Adrenal gland (tissue), 12 donors: Measurements from ENCODE around the gene NR2F1. TPM values are rescaled to one million over a fixed set of nuclear protein-coding genes. Genes with fewer than 3 reads are reported as not detected.

Source experiments
- DNase-seq, 7 donors: peaks; one replicate each; pipeline ENCODE4 v3.0.0-alpha.2; 2019 to 2020
- H3K27ac ChIP-seq, 5 donors: fragments of 200-600 bp; sonication (generic) in 4 of 5; 1 replicate in 3 of 5; 2 replicates in 2 of 5; pipeline versions ENCODE4 v1.5.1 to v1.8.0; 2016 to 2020; ENCODE audit warnings: mild to moderate bottlenecking in 1 of 5
- H3K27me3 ChIP-seq: fragments of 200-600 bp; 2 replicates; pipeline ENCODE4 v1.8.0; 2021
- H3K36me3 ChIP-seq, 2 donors: fragments of 200-600 bp; replicated peaks in 1 of 2; 1 replicate in 1 of 2; 2 replicates in 1 of 2; pipeline versions ENCODE4 v1.5.1 to v1.8.0; 2018 to 2022
- H3K4me1 ChIP-seq, 2 donors: fragments of 200-600 bp; replicated peaks in 1 of 2; 1 replicate in 1 of 2; 2 replicates in 1 of 2; pipeline versions ENCODE4 v1.5.1 to v1.8.0; 2018 to 2021
- H3K4me3 ChIP-seq, 4 donors: fragments of 200-600 bp; sonication (generic) in 3 of 4; one replicate each; pipeline ENCODE4 v1.5.1; 2016 to 2018
- H3K9me3 ChIP-seq, 3 donors: fragments of 200-600 bp; sonication (generic) in 1 of 3; replicated peaks in 1 of 3; 1 replicate in 2 of 3; 2 replicates in 1 of 3; pipeline versions ENCODE4 v1.5.1 to v1.8.0; 2016 to 2021
- POLR2A ChIP-seq, 2 donors: fragments of 450-650 bp; IDR thresholded peaks; one replicate each; pipeline ENCODE4 v1.6.1; 2017; ENCODE audit warnings: antibody characterized with exemption in 2 of 2, mild to moderate bottlenecking in 2 of 2, moderate library complexity in 1 of 2
- WGBS, 4 donors: extraction: QIAGEN DNeasy Blood & Tissue Kit in 2 of 4; methylation state at CpG; one replicate each; pipeline versions ENCODE4 v1.1.5 to v1.1.7; 2013 to 2017; 5-methylcytosine and 5-hydroxymethylcytosine counted together
- intact Hi-C, 2 donors: fragments of 100-400 bp; cut with DNase I; formaldehyde crosslinking; loops; one replicate each; pipeline versions ENCODE4 v1.14.1 to v1.15.0; 2022 to 2023
- polyA plus RNA-seq, 3 donors: library from polyadenylated mRNA; stranded (reverse); fragments of 200-250 nt in 2 of 3; fragments of 350-450 nt in 1 of 3; fragmentation: Illumina TruSeq in 1 of 3; extraction: RNeasy Lipid Tissue Mini Kit (QIAGEN cat#74804) in 1 of 3; gene quantifications; one replicate each; pipeline ENCODE4 v1.2.3, GENCODE V29; 2013 to 2014
- total RNA-seq, 9 donors: library from RNA; depleted of rRNA in 4 of 9; stranded (reverse); fragments of >200 nt in 4 of 9; fragments of 120-200 nt in 1 of 9; fragmentation: NEBNext Ultra II Directional in 1 of 9; extraction: Animal tissue kit (Norgen Biotek cat#: 25700) in 1 of 9; gene quantifications; one replicate each; pipeline versions ENCODE4 v1.1.0 to v1.2.4, GENCODE V29; 2013 to 2023
- TF ChIP-seq, protein P1 (sequence below), 6 experiments: fragments of 450-650 bp in 4 of 6; fragments of 200-600 bp in 2 of 6; sonication (generic) in 1 of 6; IDR thresholded peaks; 1 replicate in 5 of 6; 2 replicates in 1 of 6; pipeline versions ENCODE4 v1.5.1 to v1.8.0; 2016 to 2021; ENCODE audit warnings: antibody characterized with exemption in 6 of 6, mild to moderate bottlenecking in 2 of 6, moderate library complexity in 1 of 6
- donor health status: healthy with polysubstance abuse.
- donor health status: Bipolar disorder and iron deficiency.
- donor health status: DM: yes; HTN: yes; CAD: no.
- donor health status: DM: no; HTN: no; CAD: no.
- donor health status: DM: no; HTN: no; CAD: no.
- donor health status: DM: yes; HTN: yes; CAD: no.

Gene NR2F1
- total and polyA plus RNA-seq, 12 donors, result 22.4 to 195 (median 68.2) TPM

DNA sequence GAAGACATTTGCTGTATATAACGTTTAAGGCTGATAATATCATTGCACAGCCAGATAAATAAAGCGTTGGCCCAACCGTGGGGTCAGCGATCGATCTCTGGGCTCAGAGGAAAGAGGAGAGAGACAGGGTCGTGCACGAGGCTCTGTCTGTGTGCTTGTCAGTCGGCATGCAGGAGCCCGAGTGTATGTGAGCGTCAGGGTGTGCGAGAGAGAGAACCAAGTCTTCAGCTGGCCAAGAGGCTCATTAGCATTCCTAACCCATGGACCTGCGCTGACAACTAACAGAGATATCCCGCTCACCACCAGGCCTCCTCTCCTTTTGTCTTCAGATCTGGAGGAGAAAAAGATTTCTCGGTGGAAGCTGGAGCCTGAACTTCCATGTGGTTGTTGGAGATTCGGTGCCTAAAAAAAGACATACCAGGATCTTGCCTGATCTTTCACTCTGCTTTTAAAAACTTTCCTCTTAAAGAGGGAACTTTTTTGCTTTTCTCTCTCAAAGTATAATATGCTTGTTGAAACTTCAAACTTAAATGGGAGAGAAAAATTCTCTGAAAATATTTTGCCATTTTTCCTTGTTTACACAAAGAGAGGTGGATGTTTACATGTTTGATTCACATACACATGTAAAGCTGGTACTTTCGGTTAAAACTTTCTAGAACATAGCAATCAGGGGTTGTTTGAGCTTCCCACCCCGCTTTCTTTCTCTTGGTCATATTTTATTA lies 16.5 kb downstream of the NR2F1 start:
- no peak for DNase-seq
- WGBS, 4 donors, result 52 to 59% (median 54%) methylated on average over 15 to 17 of the region's 17 CpGs
- H3K27me3 ChIP-seq, result peaks cover 4% of the 10 kb centered on the region
- intact Hi-C loops, result loop anchor here (10.0 kb wide), 2 partner anchors 195 to 315 kb away; no protein-coding TSS in a partner anchor
- no peak for TF ChIP-seq POLR2A (IDR thresholded peaks at IDR 0.05)
- TF ChIP-seq, protein P1, sequence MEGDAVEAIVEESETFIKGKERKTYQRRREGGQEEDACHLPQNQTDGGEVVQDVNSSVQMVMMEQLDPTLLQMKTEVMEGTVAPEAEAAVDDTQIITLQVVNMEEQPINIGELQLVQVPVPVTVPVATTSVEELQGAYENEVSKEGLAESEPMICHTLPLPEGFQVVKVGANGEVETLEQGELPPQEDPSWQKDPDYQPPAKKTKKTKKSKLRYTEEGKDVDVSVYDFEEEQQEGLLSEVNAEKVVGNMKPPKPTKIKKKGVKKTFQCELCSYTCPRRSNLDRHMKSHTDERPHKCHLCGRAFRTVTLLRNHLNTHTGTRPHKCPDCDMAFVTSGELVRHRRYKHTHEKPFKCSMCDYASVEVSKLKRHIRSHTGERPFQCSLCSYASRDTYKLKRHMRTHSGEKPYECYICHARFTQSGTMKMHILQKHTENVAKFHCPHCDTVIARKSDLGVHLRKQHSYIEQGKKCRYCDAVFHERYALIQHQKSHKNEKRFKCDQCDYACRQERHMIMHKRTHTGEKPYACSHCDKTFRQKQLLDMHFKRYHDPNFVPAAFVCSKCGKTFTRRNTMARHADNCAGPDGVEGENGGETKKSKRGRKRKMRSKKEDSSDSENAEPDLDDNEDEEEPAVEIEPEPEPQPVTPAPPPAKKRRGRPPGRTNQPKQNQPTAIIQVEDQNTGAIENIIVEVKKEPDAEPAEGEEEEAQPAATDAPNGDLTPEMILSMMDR (IDR thresholded peaks at IDR 0.05), result no peak
- H3K4me1 ChIP-seq, result peaks cover 0 to 3% of the 10 kb centered on the region in 2 donors
- H3K36me3 ChIP-seq, result no peaks in the 10 kb centered on the region
- H3K4me3 ChIP-seq, result peak overlapping the region in 1 of 4 donors; percentile 14
- H3K27ac ChIP-seq, result peak overlapping the region in 2 of 5 donors; percentile 73 to 76
- no peaks in the 10 kb centered on the region for H3K9me3 ChIP-seq

DNA sequence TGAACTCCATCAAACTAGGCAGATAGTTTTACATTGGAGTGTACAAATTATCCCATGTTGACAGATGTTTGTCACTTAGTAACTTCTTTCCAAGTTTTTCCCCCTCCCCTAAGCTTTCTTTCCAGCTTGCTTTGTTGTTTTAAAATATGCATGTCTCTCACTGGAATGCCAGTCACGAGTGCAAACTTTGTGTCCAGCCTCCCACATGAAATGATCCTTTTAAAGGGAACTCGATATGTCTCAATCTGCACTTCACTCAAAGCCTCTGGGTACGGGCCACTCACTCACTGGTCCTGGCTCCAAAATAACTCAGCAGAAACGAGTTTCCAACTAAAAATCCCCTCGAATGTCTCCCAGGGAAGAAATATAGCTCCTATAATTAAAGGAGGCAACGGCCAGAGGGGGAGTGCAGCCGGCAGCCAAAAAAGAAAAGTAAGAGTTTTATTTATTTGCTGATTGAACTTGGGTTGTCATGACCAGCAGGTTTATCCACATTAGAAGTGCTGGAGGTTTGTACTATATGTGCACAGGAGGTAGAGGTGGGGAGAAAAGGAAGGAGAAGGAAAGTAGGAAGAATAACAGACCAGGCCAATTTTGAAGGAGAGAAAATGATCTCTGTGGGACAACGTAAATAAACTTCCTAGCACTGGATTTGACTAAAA lies 17.5 kb downstream of the NR2F1 start:
- Histone ChIP-seq H3K4me3 (peak overlapping the region in 1 of 4 donors; percentile 40), H3K36me3 (no peaks in the 10 kb centered on the region), H3K27me3 (peaks cover 6% of the 10 kb centered on the region), H3K4me1 (peaks cover 0 to 3% of the 10 kb centered on the region in 2 donors), H3K27ac (peak overlapping the region in 2 of 5 donors; percentile 73 to 88), H3K9me3 (no peaks in the 10 kb centered on the region)
- DNase-seq, result peak in 1 of 7 donors; percentile 50
- intact Hi-C loops, result no loop called here
- TF ChIP-seq, protein P1 (IDR thresholded peaks at IDR 0.05), result no peak
- TF ChIP-seq POLR2A (IDR thresholded peaks at IDR 0.05), result no peak
- WGBS, 4 donors, result 51 to 60% (median 56%) methylated on average over 8 of the region's 8 CpGs

GRCh38 chr5:93601071-93601801 lies 18.2 kb downstream of the NR2F1 start:
- H3K36me3 ChIP-seq, result no peaks in the 10 kb centered on the region
- no peak for TF ChIP-seq POLR2A (IDR thresholded peaks at IDR 0.05)
- TF ChIP-seq, protein P1 (IDR thresholded peaks at IDR 0.05), result no peak
- peak overlapping the region in 3 of 5 donors; percentile 25 to 88 (median 73) for H3K27ac ChIP-seq
- intact Hi-C loops, result no loop called here
- peak overlapping the region in 1 of 4 donors; percentile 40 for H3K4me3 ChIP-seq
- H3K4me1 ChIP-seq, result peaks cover 0 to 3% of the 10 kb centered on the region in 2 donors
- H3K27me3 ChIP-seq, result peaks cover 8% of the 10 kb centered on the region
- no peaks in the 10 kb centered on the region for H3K9me3 ChIP-seq
- DNase-seq, result no peak
- WGBS, 4 donors, result 57 to 68% (median 64%) methylated on average over 3 of the region's 3 CpGs

DNA sequence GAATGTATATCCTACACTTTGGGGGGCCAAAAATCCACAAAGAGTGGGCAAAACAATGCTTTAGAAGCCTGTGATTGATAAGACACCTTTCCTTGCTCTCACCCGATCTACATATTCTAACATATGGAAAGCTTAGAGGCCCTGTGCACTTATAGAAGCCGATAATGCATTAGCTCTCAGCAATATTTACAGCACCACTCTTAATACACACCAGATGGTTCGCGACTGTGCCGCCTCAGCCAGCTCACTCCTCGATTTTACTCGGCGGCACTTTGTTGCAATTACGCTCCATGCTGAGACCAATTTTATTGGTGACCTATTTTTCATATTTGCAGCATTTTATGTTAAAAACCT lies 18.8 kb downstream of the NR2F1 start:
- intact Hi-C loops, result no loop called here
- H3K9me3 ChIP-seq, result no peaks in the 10 kb centered on the region
- H3K4me1 ChIP-seq, result peaks cover 0 to 3% of the 10 kb centered on the region in 2 donors
- no peaks in the 10 kb centered on the region for H3K36me3 ChIP-seq
- WGBS, 4 donors, result 54 to 68% (median 57%) methylated on average over 9 of the region's 9 CpGs
- TF ChIP-seq, protein P1 (IDR thresholded peaks at IDR 0.05), result no peak
- no peak for TF ChIP-seq POLR2A (IDR thresholded peaks at IDR 0.05)
- H3K4me3 ChIP-seq, result peak overlapping the region in 1 of 4 donors; percentile 40
- DNase-seq, result no peak
- H3K27me3 ChIP-seq, result peaks cover 13% of the 10 kb centered on the region
- peak overlapping the region in 3 of 5 donors; percentile 25 to 88 (median 73) for H3K27ac ChIP-seq
